A549 treated with CpdA at 1 μM for 4 hours (cell line): ENCODE results near the gene HOXA3. TPM values are rescaled to one million over a fixed set of nuclear protein-coding genes. Genes with fewer than 3 reads are reported as not detected.

ENCODE experiments used
- total RNA-seq: library from RNA; stranded (reverse); fragments of 200-300 nt; extraction: Qiagen RNA extraction; gene quantifications from 5 replicates; pipeline ENCODE4 v1.2.3, GENCODE V29; 2022; ENCODE audit warnings: low read depth

Gene HOXA3
- total RNA-seq, 1 experiment from 2014 or later, result 10.6 TPM

Other genes starting within 250 kb of the HOXA3 start
- 2.8 to 4.0 TPM (median 3.4 TPM) in 5 replicates for gene HOXA1, start 56.6 kb downstream of the HOXA3 start, total RNA-seq
- 0.82 to 1.4 TPM (median 1.0 TPM) in 5 replicates for gene HOXA2, start 49.9 kb downstream of the HOXA3 start, total RNA-seq
- gene HOXA4, start 21.8 kb downstream of the HOXA3 start, total RNA-seq, result 1.5 to 2.7 TPM (median 2.6 TPM) in 5 replicates
- gene HOXA5, start 8.9 kb downstream of the HOXA3 start, total RNA-seq, result 3.9 to 6.7 TPM (median 6.2 TPM) in 5 replicates
- 1.4 to 1.9 TPM (median 1.8 TPM) in 5 replicates for gene HOXA6, start 4.8 kb downstream of the HOXA3 start, total RNA-seq
- 4.8 to 6.3 TPM (median 5.5 TPM) in 5 replicates for gene HOXA7, start 4.1 kb upstream of the HOXA3 start, total RNA-seq
- gene HOXA9, start 13.0 kb upstream of the HOXA3 start, total RNA-seq, result 0.45 to 1.3 TPM (median 0.73 TPM) in 5 replicates
- gene HOXA10, start 21.7 kb upstream of the HOXA3 start, total RNA-seq, result 6.8 to 9.0 TPM (median 7.3 TPM) in 5 replicates
- gene HOXA11, start 32.6 kb upstream of the HOXA3 start, total RNA-seq, result 0.50 to 0.77 TPM (median 0.68 TPM) in 5 replicates
- 1.3 to 2.2 TPM (median 1.9 TPM) in 5 replicates for gene HOXA13, start 47.5 kb upstream of the HOXA3 start, total RNA-seq
- gene EVX1, start 90.2 kb upstream of the HOXA3 start, total RNA-seq, result 0.03 to 0.09 TPM (median 0.07 TPM) in 3 of 5 replicates, not detected in the others